ENCODE measurements around the gene TEPSIN. TPM values are rescaled to one million over a fixed set of nuclear protein-coding genes. Genes with fewer than 3 reads are reported as not detected.

The TEPSIN gene
- total RNA-seq, 4 donors from 2014 or later, result 43.0 to 94.5 (median 55.3) TPM

- WGBS, result 92% methylated on average over 35 of the region's 36 CpGs
- no peaks in the 10 kb centered on the region for H3K9me3 ChIP-seq
- DNase-seq (ENCODE audit: low spot score in 2 of 2), result no peak
- H3K4me1 ChIP-seq, result no peaks in the 10 kb centered on the region
- peaks cover 84% of the 10 kb centered on the region for H3K36me3 ChIP-seq
- no peak overlapping the region for H3K4me3 ChIP-seq
- TF ChIP-seq POLR2AphosphoS5 (IDR thresholded peaks at IDR 0.05) (no peak), EP300 (IDR thresholded peaks at IDR 0.05) (no peak), POLR2A (IDR thresholded peaks at IDR 0.05) (no peak), CTCF (IDR thresholded peaks at IDR 0.05) (no peak)
- no peaks in the 10 kb centered on the region for H3K27me3 ChIP-seq
- H3K27ac ChIP-seq, result no peak overlapping the region
Observed at GRCh38 chr17:81261582-81262336, 22.9 kb upstream of the TEPSIN start.

- no peaks in the 10 kb centered on the region for H3K27me3 ChIP-seq
- 95% methylated on average over 18 of the region's 18 CpGs for WGBS
- peaks cover 83% of the 10 kb centered on the region for H3K36me3 ChIP-seq
- no peaks in the 10 kb centered on the region for H3K9me3 ChIP-seq
- H3K27ac ChIP-seq, result no peak overlapping the region
- no peak for DNase-seq (ENCODE audit: low spot score in 2 of 2)
- H3K4me3 ChIP-seq, result no peak overlapping the region
- no peak for TF ChIP-seq POLR2A (IDR thresholded peaks at IDR 0.05)
- no peak for TF ChIP-seq EP300 (IDR thresholded peaks at IDR 0.05)
- TF ChIP-seq POLR2AphosphoS5 (IDR thresholded peaks at IDR 0.05), result no peak
- TF ChIP-seq CTCF (IDR thresholded peaks at IDR 0.05), result no peak
- peaks cover 2% of the 10 kb centered on the region for H3K4me1 ChIP-seq
Observed at GRCh38 chr17:81261096-81261495, 22.2 kb upstream of the TEPSIN start.

GRCh38 chr17:81260641-81261040 lies 21.8 kb upstream of the TEPSIN start:
- Histone ChIP-seq H3K4me1 (peaks cover 7% of the 10 kb centered on the region), H3K36me3 (peaks cover 79% of the 10 kb centered on the region), H3K27ac (no peak overlapping the region), H3K4me3 (no peak overlapping the region), H3K9me3 (no peaks in the 10 kb centered on the region), H3K27me3 (no peaks in the 10 kb centered on the region)
- TF ChIP-seq POLR2AphosphoS5 (IDR thresholded peaks at IDR 0.05) (no peak), CTCF (IDR thresholded peaks at IDR 0.05) (no peak), EP300 (IDR thresholded peaks at IDR 0.05) (no peak), POLR2A (IDR thresholded peaks at IDR 0.05) (no peak)
- 80% methylated on average over 2 of the region's 19 CpGs for WGBS
- DNase-seq (ENCODE audit: low spot score in 2 of 2), result no peak

- no peak for DNase-seq (ENCODE audit: low spot score in 2 of 2)
- Histone ChIP-seq H3K4me3 (no peak overlapping the region), H3K27me3 (no peaks in the 10 kb centered on the region), H3K36me3 (peaks cover 74% of the 10 kb centered on the region), H3K4me1 (peaks cover 11% of the 10 kb centered on the region), H3K27ac (no peak overlapping the region), H3K9me3 (no peaks in the 10 kb centered on the region)
- WGBS, result 95% methylated on average over 14 of the region's 17 CpGs
- no peak for TF ChIP-seq POLR2A (IDR thresholded peaks at IDR 0.05)
- TF ChIP-seq EP300 (IDR thresholded peaks at IDR 0.05), result no peak
- TF ChIP-seq POLR2AphosphoS5 (IDR thresholded peaks at IDR 0.05), result no peak
- no peak for TF ChIP-seq CTCF (IDR thresholded peaks at IDR 0.05)
Observed at GRCh38 chr17:81260171-81260570, 21.3 kb upstream of the TEPSIN start.

GRCh38 chr17:81259058-81259605 lies 20.3 kb upstream of the TEPSIN start:
- no peak for DNase-seq (ENCODE audit: low spot score in 2 of 2)
- H3K9me3 ChIP-seq, result no peaks in the 10 kb centered on the region
- WGBS, result 100% methylated on average over 1 of the region's 23 CpGs
- H3K4me1 ChIP-seq, result peaks cover 19% of the 10 kb centered on the region
- no peak overlapping the region for H3K4me3 ChIP-seq
- peaks cover 64% of the 10 kb centered on the region for H3K36me3 ChIP-seq
- no peak overlapping the region for H3K27ac ChIP-seq
- TF ChIP-seq EP300 (IDR thresholded peaks at IDR 0.05) (no peak), POLR2A (IDR thresholded peaks at IDR 0.05) (no peak), POLR2AphosphoS5 (IDR thresholded peaks at IDR 0.05) (no peak), CTCF (IDR thresholded peaks at IDR 0.05) (no peak)
- no peaks in the 10 kb centered on the region for H3K27me3 ChIP-seq
